ENCODE measurements around the gene MPZL1.

- peak; percentile 89 to 90 for TF ChIP-seq CTCF (IDR thresholded peaks at IDR 0.05)
- TF ChIP-seq POLR2A (IDR thresholded peaks at IDR 0.05), result no peak
- TF ChIP-seq POLR2AphosphoS5 (IDR thresholded peaks at IDR 0.05), result no peak
- no peak for TF ChIP-seq EP300 (IDR thresholded peaks at IDR 0.05)
Measured at GRCh38 chr1:167687919-167688519, 33.8 kb upstream of the MPZL1 start.
